PC-9 (cell line): Measurements from ENCODE around the gene TXNDC5.

Experiments used
- EZH2 ChIP-seq: fragments of 200-600 bp; sonication (generic); IDR thresholded peaks from 2 replicates; pipeline ENCODE4 v1.8.0; 2017; ENCODE audit warnings: antibody characterized with exemption, low read depth
- TF ChIP-seq, protein P1 (sequence below): fragments of 200-600 bp; sonication (generic); conservative IDR thresholded peaks from 2 replicates; pipeline ENCODE4 v1.6.1; 2017; ENCODE audit warnings: mixed run types, antibody characterized with exemption, mild to moderate bottlenecking, moderate library complexity

DNA sequence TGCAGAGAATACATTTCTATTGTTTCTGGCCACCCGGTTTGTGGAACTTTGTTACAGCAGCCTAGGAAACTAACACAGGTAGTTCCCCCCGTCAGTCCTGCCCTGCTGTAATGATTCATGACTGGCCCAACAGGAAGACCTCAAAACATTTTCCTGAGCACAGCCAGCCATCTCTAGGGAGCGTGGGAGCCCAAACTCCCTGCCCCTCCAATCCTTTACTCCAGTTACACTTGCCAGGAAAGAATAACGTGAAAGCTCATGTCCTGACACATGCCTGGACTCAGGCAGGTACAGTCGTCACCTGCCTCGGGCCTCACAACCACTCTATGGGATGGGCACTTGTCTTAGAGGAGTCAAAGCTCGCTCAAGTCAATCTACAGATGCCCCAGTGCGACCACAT lies 8.4 kb downstream of the TXNDC5 start:
- TF ChIP-seq, protein P1, sequence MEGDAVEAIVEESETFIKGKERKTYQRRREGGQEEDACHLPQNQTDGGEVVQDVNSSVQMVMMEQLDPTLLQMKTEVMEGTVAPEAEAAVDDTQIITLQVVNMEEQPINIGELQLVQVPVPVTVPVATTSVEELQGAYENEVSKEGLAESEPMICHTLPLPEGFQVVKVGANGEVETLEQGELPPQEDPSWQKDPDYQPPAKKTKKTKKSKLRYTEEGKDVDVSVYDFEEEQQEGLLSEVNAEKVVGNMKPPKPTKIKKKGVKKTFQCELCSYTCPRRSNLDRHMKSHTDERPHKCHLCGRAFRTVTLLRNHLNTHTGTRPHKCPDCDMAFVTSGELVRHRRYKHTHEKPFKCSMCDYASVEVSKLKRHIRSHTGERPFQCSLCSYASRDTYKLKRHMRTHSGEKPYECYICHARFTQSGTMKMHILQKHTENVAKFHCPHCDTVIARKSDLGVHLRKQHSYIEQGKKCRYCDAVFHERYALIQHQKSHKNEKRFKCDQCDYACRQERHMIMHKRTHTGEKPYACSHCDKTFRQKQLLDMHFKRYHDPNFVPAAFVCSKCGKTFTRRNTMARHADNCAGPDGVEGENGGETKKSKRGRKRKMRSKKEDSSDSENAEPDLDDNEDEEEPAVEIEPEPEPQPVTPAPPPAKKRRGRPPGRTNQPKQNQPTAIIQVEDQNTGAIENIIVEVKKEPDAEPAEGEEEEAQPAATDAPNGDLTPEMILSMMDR: no peak
- no peak for TF ChIP-seq EZH2
